Activated naive CD8-positive, alpha-beta T cell treated with anti-CD3 and anti-CD28 coated beads, Interleukin-2, amount 50 U/mL, for 24 hours (primary cell): ENCODE data around the gene CALCA.
"Not testable (repeated sequence)": the region's sequence is repeated elsewhere in the genome, so short reads cannot be mapped to it uniquely, and the experiment has no call there.

ENCODE experiments used
- ATAC-seq: fragments of 150-1000 bp; cut with Tn5 transposase; one replicate; pipeline ENCODE4 v1.10.0; 2021
- DNase-seq: peaks from one replicate; pipeline ENCODE4 v3.0.0; 2021
- H3K27ac Mint-ChIP-seq: one replicate; pipeline ENCODE4 v1.8.0; 2021; ENCODE audit warnings: mild to moderate bottlenecking, mixed read lengths
- H3K27me3 Mint-ChIP-seq: one replicate; pipeline ENCODE4 v1.8.0; 2021; ENCODE audit warnings: mixed read lengths
- H3K36me3 Mint-ChIP-seq: one replicate; pipeline ENCODE4 v1.8.0; 2021; ENCODE audit warnings: low read depth, mixed read lengths
- H3K4me1 Mint-ChIP-seq: one replicate; pipeline ENCODE4 v1.8.0; 2021; ENCODE audit warnings: mixed read lengths
- H3K4me3 Mint-ChIP-seq: one replicate; pipeline ENCODE4 v1.8.0; 2021; ENCODE audit warnings: mild to moderate bottlenecking, moderate library complexity, mixed read lengths
- H3K9me3 Mint-ChIP-seq: one replicate; pipeline ENCODE4 v1.8.0; 2021; ENCODE audit warnings: mixed read lengths

CALCA gene, protein sequence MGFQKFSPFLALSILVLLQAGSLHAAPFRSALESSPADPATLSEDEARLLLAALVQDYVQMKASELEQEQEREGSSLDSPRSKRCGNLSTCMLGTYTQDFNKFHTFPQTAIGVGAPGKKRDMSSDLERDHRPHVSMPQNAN

GRCh38 chr11:14971865-14972580 lies at the start of gene CALCA:
Gene CALCA, minus strand, starts transcription at chr11:14972351. Its CDS starts 1,159 bp downstream, at chr11:14971192.
- Mint-ChIP-seq H3K27ac (no peak within 1 kb of the TSS), H3K9me3 (no peaks in the 10 kb centered on the region), H3K4me1 (peaks cover 33% of the 10 kb centered on the region), H3K4me3 (peak within 1 kb of the TSS; percentile 70), H3K27me3 (peaks cover 76% of the 10 kb centered on the region), H3K36me3 (no peaks in the 10 kb centered on the region)
- ATAC-seq, result no peak
- DNase-seq, result no peak

GRCh38 chr11:15016200-15016599 lies 44.0 kb upstream of the CALCA start:
- no peak for DNase-seq
- H3K27me3 Mint-ChIP-seq, result peaks cover 21% of the 10 kb centered on the region
- ATAC-seq, result no peak
- H3K27ac Mint-ChIP-seq, result no peak overlapping the region
- H3K4me1 Mint-ChIP-seq, result no peaks in the 10 kb centered on the region
- H3K4me3 Mint-ChIP-seq, result no peak overlapping the region
- peaks cover 2% of the 10 kb centered on the region for H3K36me3 Mint-ChIP-seq
- H3K9me3 Mint-ChIP-seq, result peaks cover 38% of the 10 kb centered on the region

DNA sequence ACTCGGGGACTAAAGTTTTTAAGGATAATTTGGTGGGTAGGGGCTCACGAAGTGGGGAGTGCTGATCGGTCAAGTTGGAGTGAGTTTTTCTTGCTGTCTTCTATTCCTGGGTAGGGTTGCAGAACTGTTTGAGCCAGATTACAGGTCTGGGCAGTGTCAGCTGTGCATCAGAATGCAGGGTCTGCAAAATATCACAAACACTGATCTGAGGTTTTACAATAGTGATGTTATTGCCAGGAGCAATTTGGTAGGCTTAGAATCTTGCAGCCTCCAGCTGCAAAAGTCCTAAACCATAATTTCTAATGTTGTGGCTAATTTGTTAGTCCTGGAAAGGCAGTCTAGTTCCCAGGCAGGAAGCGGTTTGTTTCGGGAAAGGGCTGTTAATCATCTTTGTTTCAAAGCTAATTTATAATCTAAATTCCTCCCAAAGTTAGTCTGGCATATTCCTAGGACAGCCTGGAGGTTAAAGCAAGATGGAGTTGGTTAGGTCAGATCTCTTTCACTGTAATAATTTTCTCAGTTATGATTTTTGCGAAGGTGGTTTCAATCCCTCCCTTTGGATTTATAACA lies 39.7 kb upstream of the CALCA start:
- Mint-ChIP-seq H3K4me3 (no peak overlapping the region), H3K27ac (no peak overlapping the region), H3K9me3 (peaks cover 17% of the 10 kb centered on the region), H3K27me3 (peaks cover 17% of the 10 kb centered on the region), H3K36me3 (peaks cover 2% of the 10 kb centered on the region), H3K4me1 (no peaks in the 10 kb centered on the region)
- ATAC-seq (no peak), DNase-seq (no peak)

- peaks cover 14% of the 10 kb centered on the region for H3K27me3 Mint-ChIP-seq
- H3K36me3 Mint-ChIP-seq, result no peaks in the 10 kb centered on the region
- DNase-seq, result no peak
- no peak overlapping the region for H3K4me3 Mint-ChIP-seq
- H3K9me3 Mint-ChIP-seq, result peaks cover 9% of the 10 kb centered on the region
- no peaks in the 10 kb centered on the region for H3K4me1 Mint-ChIP-seq
- no peak overlapping the region for H3K27ac Mint-ChIP-seq
- ATAC-seq, result no peak
These were observed 38.7 kb upstream of the CALCA start for GRCh38 chr11:15010865-15011264.

GRCh38 chr11:15006139-15006759 lies 34.1 kb upstream of the CALCA start:
- DNase-seq (no peak), ATAC-seq (peak; percentile 66)
- Mint-ChIP-seq H3K27me3 (peaks cover 34% of the 10 kb centered on the region), H3K4me3 (no peak overlapping the region), H3K4me1 (no peaks in the 10 kb centered on the region), H3K36me3 (no peaks in the 10 kb centered on the region), H3K27ac (no peak overlapping the region), H3K9me3 (no peaks in the 10 kb centered on the region)

DNA sequence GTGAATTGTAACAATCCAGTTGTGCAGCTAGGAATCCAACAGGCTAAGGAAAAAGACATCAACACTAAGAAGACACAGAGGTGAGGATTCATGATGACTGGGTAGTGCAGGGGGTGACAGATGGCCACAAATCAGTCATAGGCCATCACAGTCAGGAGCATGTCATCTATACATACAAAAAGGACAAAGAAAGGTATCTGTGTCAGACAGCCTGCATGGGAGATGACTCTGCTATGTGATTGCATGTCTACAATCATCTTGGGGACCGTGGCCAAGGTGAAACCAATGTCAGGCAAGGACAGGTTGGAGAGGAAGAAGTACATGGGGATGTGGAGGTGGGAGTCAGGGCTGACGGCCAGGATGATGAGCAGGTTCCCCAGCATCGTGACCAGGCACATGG lies 16.0 kb upstream of the CALCA start:
- DNase-seq, H3K4me3 Mint-ChIP-seq, H3K4me1 Mint-ChIP-seq, H3K36me3 Mint-ChIP-seq, H3K27ac Mint-ChIP-seq, ATAC-seq, H3K9me3 Mint-ChIP-seq: not testable (repeated sequence)
- H3K27me3 Mint-ChIP-seq, result peaks cover 15% of the 10 kb centered on the region

DNA sequence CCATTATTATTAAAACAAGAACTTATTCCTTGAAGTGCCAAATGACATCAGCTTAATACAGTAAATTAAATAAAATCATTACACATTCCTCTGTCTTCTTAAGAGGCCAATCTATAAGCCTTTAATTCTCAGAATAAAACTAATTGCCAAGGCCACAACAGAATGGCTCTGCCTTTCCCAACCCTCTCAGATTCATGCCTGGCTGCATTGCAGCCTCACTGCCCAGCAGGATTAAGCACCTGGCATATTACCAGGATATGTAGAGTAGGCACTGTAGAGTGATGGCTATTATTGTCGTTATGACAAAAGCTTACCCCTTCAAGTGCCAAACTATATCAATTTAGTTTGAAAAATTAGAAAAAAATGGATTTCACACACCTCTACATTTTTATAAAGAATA lies 9.4 kb upstream of the CALCA start:
- Mint-ChIP-seq H3K27ac (no peak overlapping the region), H3K9me3 (no peaks in the 10 kb centered on the region), H3K4me1 (no peaks in the 10 kb centered on the region), H3K36me3 (no peaks in the 10 kb centered on the region), H3K27me3 (peaks cover 27% of the 10 kb centered on the region), H3K4me3 (no peak overlapping the region)
- ATAC-seq (no peak), DNase-seq (no peak)

DNA sequence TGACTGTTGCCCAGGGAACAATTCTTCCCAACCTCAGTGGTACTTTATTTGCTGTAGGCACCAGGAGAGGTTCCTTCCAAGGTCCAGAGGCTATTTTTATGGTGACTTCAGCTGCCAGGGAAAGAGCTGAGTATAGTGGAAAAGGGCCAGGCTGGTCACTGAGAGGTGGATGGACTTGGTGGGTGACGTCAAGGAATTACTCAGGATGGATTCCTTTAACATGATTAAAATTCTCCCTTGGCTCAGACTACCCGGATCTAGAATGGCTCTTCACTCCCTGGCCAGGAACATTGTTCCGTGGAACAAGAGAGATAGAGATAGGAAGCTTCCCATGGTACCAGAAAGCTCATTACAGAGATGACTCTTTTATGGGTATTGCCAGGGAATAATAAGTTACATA lies 8.7 kb upstream of the CALCA start:
- H3K9me3 Mint-ChIP-seq, result no peaks in the 10 kb centered on the region
- H3K36me3 Mint-ChIP-seq, result no peaks in the 10 kb centered on the region
- no peak overlapping the region for H3K27ac Mint-ChIP-seq
- H3K27me3 Mint-ChIP-seq, result peaks cover 34% of the 10 kb centered on the region
- H3K4me1 Mint-ChIP-seq, result peaks cover 2% of the 10 kb centered on the region
- no peak overlapping the region for H3K4me3 Mint-ChIP-seq
- ATAC-seq, result no peak
- no peak for DNase-seq

GRCh38 chr11:14977101-14977880 lies 5.1 kb upstream of the CALCA start:
- no peaks in the 10 kb centered on the region for H3K9me3 Mint-ChIP-seq
- no peaks in the 10 kb centered on the region for H3K36me3 Mint-ChIP-seq
- peaks cover 30% of the 10 kb centered on the region for H3K4me1 Mint-ChIP-seq
- H3K27ac Mint-ChIP-seq, result no peak overlapping the region
- peaks cover 53% of the 10 kb centered on the region for H3K27me3 Mint-ChIP-seq
- no peak for DNase-seq
- no peak for ATAC-seq
- no peak overlapping the region for H3K4me3 Mint-ChIP-seq

GRCh38 chr11:14975252-14975587 lies 3.1 kb upstream of the CALCA start:
- H3K4me1 Mint-ChIP-seq, result peaks cover 33% of the 10 kb centered on the region

DNA sequence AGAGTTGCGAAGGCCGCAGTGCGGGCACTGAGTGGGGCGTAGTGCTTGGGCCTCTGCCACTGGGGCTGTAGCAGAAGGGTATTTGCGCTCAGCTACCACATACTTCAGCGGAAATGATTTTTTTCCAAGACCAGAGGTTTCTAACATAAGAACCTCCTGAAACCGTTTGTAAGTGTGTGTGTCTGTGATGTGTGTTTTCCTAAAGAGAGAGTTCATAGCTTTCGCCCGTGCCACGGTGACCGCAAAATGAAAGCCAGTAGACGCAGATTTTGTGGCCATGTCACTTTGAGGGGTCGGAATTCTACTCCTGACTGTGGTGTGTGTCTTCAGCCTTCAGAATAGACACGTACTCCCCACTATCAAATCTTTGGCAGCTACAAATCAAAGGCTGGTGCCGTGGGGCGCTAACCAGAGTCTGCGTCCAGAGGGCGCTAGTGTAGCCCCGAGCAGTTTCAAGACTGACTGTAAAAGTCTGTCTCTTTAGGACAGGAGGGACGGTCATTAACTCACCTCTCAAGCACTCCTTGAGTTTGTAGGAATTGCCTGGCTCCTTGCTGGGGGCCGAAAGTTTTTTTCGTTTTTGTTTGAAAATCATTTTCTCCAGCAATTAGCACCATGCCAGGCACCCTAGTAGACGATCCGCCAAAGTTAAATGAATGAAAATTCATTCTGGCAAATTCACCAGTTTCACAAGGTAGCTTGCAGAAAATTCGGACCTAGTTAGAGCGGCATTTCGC lies 2.5 kb upstream of the CALCA start:
- Mint-ChIP-seq H3K4me1 (peaks cover 33% of the 10 kb centered on the region), H3K27ac (no peak overlapping the region), H3K9me3 (no peaks in the 10 kb centered on the region), H3K4me3 (peak overlapping the region; percentile 70), H3K36me3 (no peaks in the 10 kb centered on the region), H3K27me3 (peaks cover 68% of the 10 kb centered on the region)
- peak; percentile 73 for ATAC-seq
- peak; percentile 71 for DNase-seq

More at GRCh38 chr11:14975252-14975587, 3.1 kb upstream of the CALCA start:
- Mint-ChIP-seq H3K4me3 (peak overlapping the region; percentile 70), H3K9me3 (no peaks in the 10 kb centered on the region), H3K27me3 (peaks cover 66% of the 10 kb centered on the region), H3K36me3 (no peaks in the 10 kb centered on the region), H3K27ac (no peak overlapping the region)
- no peak for DNase-seq
- no peak for ATAC-seq

- ATAC-seq (peak; percentile 34), DNase-seq (peak; percentile 37)
- H3K4me3 Mint-ChIP-seq, result peak overlapping the region; percentile 70
- peaks cover 72% of the 10 kb centered on the region for H3K27me3 Mint-ChIP-seq
- peaks cover 33% of the 10 kb centered on the region for H3K4me1 Mint-ChIP-seq
- H3K27ac Mint-ChIP-seq, result no peak overlapping the region
- no peaks in the 10 kb centered on the region for H3K9me3 Mint-ChIP-seq
- H3K36me3 Mint-ChIP-seq, result no peaks in the 10 kb centered on the region
These were observed 1.7 kb upstream of the CALCA start for GRCh38 chr11:14973621-14974514.
